GM23338 (cell line): Measurements from ENCODE around the gene GABPA. TPM values are rescaled to one million over a fixed set of nuclear protein-coding genes. Genes with fewer than 3 reads are reported as not detected.

Source experiments
- ATAC-seq: fragments of 200-7000 bp; cut with Tn5 transposase; 3 replicates; pipeline ENCODE4 v1.9.1; 2020
- DNase-seq: peaks from one replicate; pipeline ENCODE4 v3.0.0-alpha.2; 2015; ENCODE audit warnings: low spot score
- H2AFZ ChIP-seq: fragments of 200-600 bp; sonication (generic); 2 replicates; pipeline ENCODE4 v1.8.0; 2016; ENCODE audit warnings: antibody characterized with exemption, mild to moderate bottlenecking, moderate library complexity
- H3F3A ChIP-seq: fragments of 200-600 bp; sonication (generic); replicated peaks from 2 replicates; pipeline ENCODE4 v1.8.0; 2017; ENCODE audit warnings: antibody characterized with exemption, mixed run types, low read depth
- H3K27ac ChIP-seq: fragments of 200-600 bp; sonication (generic); 2 replicates; pipeline ENCODE4 v1.6.1; 2016; ENCODE audit warnings: low read depth
- H3K27me3 ChIP-seq: fragments of 200-600 bp; sonication (generic); 2 replicates; pipeline ENCODE4 v1.8.0; 2016; ENCODE audit warnings: mild to moderate bottlenecking, mixed run types, moderate library complexity; ENCODE audit not compliant: insufficient read depth
- H3K36me3 ChIP-seq: fragments of 200-600 bp; sonication (generic); 2 replicates; pipeline ENCODE4 v1.8.0; 2016; ENCODE audit warnings: mild to moderate bottlenecking; ENCODE audit not compliant: insufficient read depth
- H3K4me1 ChIP-seq: fragments of 200-600 bp; sonication (generic); 2 replicates; pipeline ENCODE4 v1.8.0; 2016; ENCODE audit warnings: mild to moderate bottlenecking, moderate library complexity; ENCODE audit not compliant: insufficient read depth
- H3K4me2 ChIP-seq: fragments of 200-600 bp; sonication (generic); 2 replicates; pipeline ENCODE4 v1.7.1; 2017; ENCODE audit warnings: mixed run types
- H3K4me3 ChIP-seq: fragments of 200-600 bp; sonication (generic); 2 replicates; pipeline ENCODE4 v1.6.1; 2016; ENCODE audit warnings: mixed run types
- H3K79me2 ChIP-seq: fragments of 200-600 bp; sonication (generic); replicated peaks from 2 replicates; pipeline ENCODE4 v1.8.0; 2017; ENCODE audit warnings: mild to moderate bottlenecking; ENCODE audit not compliant: insufficient read depth
- H3K9me2 ChIP-seq: fragments of 200-600 bp; sonication (generic); 2 replicates; pipeline ENCODE4 v1.8.0; 2017; ENCODE audit not compliant: insufficient read depth
- H4K20me1 ChIP-seq: fragments of 200-600 bp; sonication (generic); replicated peaks from 2 replicates; pipeline ENCODE4 v1.8.0; 2017; ENCODE audit warnings: mild to moderate bottlenecking; ENCODE audit not compliant: insufficient read depth
- H3K27ac Mint-ChIP-seq: 2 replicates; pipeline ENCODE4 v1.8.0; 2020; ENCODE audit warnings: inconsistent platforms, mild to moderate bottlenecking, moderate library complexity, mixed read lengths
- H3K27me3 Mint-ChIP-seq: 3 replicates; pipeline ENCODE4 v1.8.0; 2022; ENCODE audit warnings: low read depth, mild to moderate bottlenecking, moderate library complexity, mixed read lengths, inconsistent platforms; ENCODE audit not compliant: insufficient read depth, poor library complexity
- H3K36me3 Mint-ChIP-seq: 3 replicates; pipeline ENCODE4 v1.8.0; 2021; ENCODE audit warnings: low read depth, mild to moderate bottlenecking, inconsistent platforms, moderate library complexity, mixed read lengths
- H3K4me1 Mint-ChIP-seq: 3 replicates; pipeline ENCODE4 v1.8.0; 2020; ENCODE audit warnings: mild to moderate bottlenecking, inconsistent platforms, mixed read lengths
- H3K4me3 Mint-ChIP-seq: 3 replicates; pipeline ENCODE4 v1.8.0; 2021; ENCODE audit warnings: moderate library complexity, mild to moderate bottlenecking, inconsistent platforms, mixed read lengths
- H3K9me3 Mint-ChIP-seq: 3 replicates; pipeline ENCODE4 v1.8.0; 2020; ENCODE audit warnings: moderate library complexity, mild to moderate bottlenecking, inconsistent platforms, mixed read lengths
- CREB1 ChIP-seq: fragments of 250-450 bp; sonication (Bioruptor Pico); IDR thresholded peaks from 2 replicates; pipeline ENCODE4 v1.5.0; 2020; ENCODE audit warnings: low read depth, mild to moderate bottlenecking, moderate library complexity
- ETS1 ChIP-seq: IDR thresholded peaks from 2 replicates; pipeline ENCODE4 v1.6.1; 2016; ENCODE audit warnings: antibody characterized with exemption
- EZH2 ChIP-seq: fragments of 200-600 bp; sonication (generic); IDR thresholded peaks from one replicate; pipeline ENCODE4 v1.8.0; 2017; ENCODE audit warnings: antibody characterized with exemption, mild to moderate bottlenecking, low read depth; ENCODE audit not compliant: unreplicated experiment
- EZH2phosphoT487 ChIP-seq: fragments of 200-600 bp; sonication (generic); IDR thresholded peaks from one replicate; pipeline ENCODE4 v1.8.1; 2018; ENCODE audit warnings: antibody characterized with exemption; ENCODE audit not compliant: unreplicated experiment
- JUNB ChIP-seq: IDR thresholded peaks from one replicate; pipeline ENCODE4 v1.6.1; 2016; ENCODE audit warnings: antibody characterized with exemption; ENCODE audit not compliant: unreplicated experiment
- NANOG ChIP-seq: IDR thresholded peaks from 2 replicates; pipeline ENCODE4 v1.6.1; 2016; ENCODE audit warnings: antibody characterized with exemption, borderline replicate concordance
- POLR2AphosphoS5 ChIP-seq: IDR thresholded peaks from 2 replicates; pipeline ENCODE4 v1.6.1; 2016; ENCODE audit warnings: antibody characterized with exemption, low read depth
- STAT1 ChIP-seq: IDR thresholded peaks from one replicate; pipeline ENCODE4 v1.6.1; 2016; ENCODE audit warnings: antibody characterized with exemption; ENCODE audit not compliant: unreplicated experiment
- ZNF114 ChIP-seq: fragments of 250-450 bp; sonication (Bioruptor Pico); IDR thresholded peaks from 2 replicates; pipeline ENCODE4 v1.5.0; 2020; ENCODE audit warnings: mild to moderate bottlenecking, moderate library complexity
- ZNF331 ChIP-seq: fragments of 250-450 bp; sonication (Bioruptor Pico); IDR thresholded peaks from 2 replicates; pipeline ENCODE4 v1.5.0; 2020; ENCODE audit warnings: low read depth, mild to moderate bottlenecking, moderate library complexity
- ZNF462 ChIP-seq: fragments of 250-450 bp; sonication (Bioruptor Pico); IDR thresholded peaks from 2 replicates; pipeline ENCODE4 v1.5.0; 2020; ENCODE audit warnings: mild to moderate bottlenecking, moderate library complexity
- polyA plus RNA-seq: library from polyadenylated mRNA; unstranded; fragments of >200 nt; fragmentation: Nextera tagmentation; extraction: Ambion mirVana; gene quantifications from 2 replicates; pipeline ENCODE4 v1.2.1, GENCODE V29; 2016
- total RNA-seq: library from RNA; depleted of rRNA; stranded (reverse); fragments of >200 nt; shearing (Covaris generic); gene quantifications from 2 replicates; pipeline ENCODE4 v1.2.3, GENCODE V29; 2014

The GABPA gene
- total and polyA plus RNA-seq, 2 experiments from 2014 or later, result 8.5 to 28.6 TPM

DNA sequence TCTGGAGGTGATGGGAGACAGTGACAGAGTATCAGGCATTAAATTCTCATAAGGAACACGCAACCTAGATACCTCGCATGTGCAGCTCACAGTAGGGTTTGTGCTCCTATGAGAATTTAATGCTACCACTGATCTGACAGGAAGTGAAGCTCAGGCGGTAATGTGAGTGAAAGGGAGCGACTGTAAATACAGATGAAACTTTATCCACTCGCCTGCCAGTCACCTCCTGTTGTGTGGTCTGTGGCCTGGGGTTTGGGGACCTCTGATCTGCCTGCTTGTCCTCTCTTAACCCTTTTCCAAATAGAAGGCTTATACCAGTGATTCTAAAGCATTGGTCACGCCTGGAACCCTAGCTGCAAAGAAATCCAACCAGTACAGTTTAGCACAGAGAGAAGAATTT lies 15.3 kb downstream of the GABPA start:
- H3K4me1 ChIP-seq, result no peaks in the 10 kb centered on the region
- H4K20me1 ChIP-seq, result 0 out of 2 replicates have a peak, but pooled peaks cover 3% of the 10 kb centered on the region
- H3K27ac Mint-ChIP-seq, result no peak overlapping the region
- no peaks in the 10 kb centered on the region for H3K9me2 ChIP-seq
- H3K36me3 Mint-ChIP-seq, result peaks cover 12% of the 10 kb centered on the region; the same call in 2 of the 3 replicates
- TF ChIP-seq STAT1 (no peak), ETS1 (no peak), EZH2 (no peak), ZNF462 (CRISPR knock-in tag) (no peak), JUNB (no peak), CREB1 (CRISPR knock-in tag) (no peak), ZNF114 (CRISPR knock-in tag) (no peak), ZNF331 (CRISPR knock-in tag) (no peak), EZH2phosphoT487 (no peak), POLR2AphosphoS5 (no peak), NANOG (no peak)
- H3K36me3 ChIP-seq, result peaks cover 14% of the 10 kb centered on the region; the same call in 1 of the 2 replicates
- H3K4me3 ChIP-seq, result no peak overlapping the region
- no peak overlapping the region for H3K27ac ChIP-seq
- H3K4me2 ChIP-seq, result no peak overlapping the region
- DNase-seq (no peak), ATAC-seq (no peak)
- H3K4me3 Mint-ChIP-seq, result no peak overlapping the region
- no peaks in the 10 kb centered on the region for H3F3A ChIP-seq
- H3K4me1 Mint-ChIP-seq, result no peaks in the 10 kb centered on the region
- no peaks in the 10 kb centered on the region for H3K9me3 Mint-ChIP-seq
- H3K27me3 Mint-ChIP-seq, result no peaks in the 10 kb centered on the region
- H3K79me2 ChIP-seq, result no peaks in the 10 kb centered on the region
- H2AFZ ChIP-seq, result no peak overlapping the region
- H3K27me3 ChIP-seq, result no peaks in the 10 kb centered on the region
